Erythroblast (primary cell): ENCODE results near the gene DDX42.

Experiments used
- DNase-seq, 2 experiments: peaks; one replicate each; lab custom pipeline; 2025; lab: John Stamatoyannopoulos, UW
- GATA1 ChIP-seq: IDR thresholded peaks from 2 replicates; pipeline ENCODE4 v1.6.1; 2011; ENCODE audit warnings: low read depth, mild to moderate bottlenecking, control low read depth, low read length, moderate library complexity
- POLR2A ChIP-seq: IDR thresholded peaks from 2 replicates; pipeline ENCODE4 v1.6.1; 2011; ENCODE audit warnings: mild to moderate bottlenecking, low read length

The DDX42 gene

DNA sequence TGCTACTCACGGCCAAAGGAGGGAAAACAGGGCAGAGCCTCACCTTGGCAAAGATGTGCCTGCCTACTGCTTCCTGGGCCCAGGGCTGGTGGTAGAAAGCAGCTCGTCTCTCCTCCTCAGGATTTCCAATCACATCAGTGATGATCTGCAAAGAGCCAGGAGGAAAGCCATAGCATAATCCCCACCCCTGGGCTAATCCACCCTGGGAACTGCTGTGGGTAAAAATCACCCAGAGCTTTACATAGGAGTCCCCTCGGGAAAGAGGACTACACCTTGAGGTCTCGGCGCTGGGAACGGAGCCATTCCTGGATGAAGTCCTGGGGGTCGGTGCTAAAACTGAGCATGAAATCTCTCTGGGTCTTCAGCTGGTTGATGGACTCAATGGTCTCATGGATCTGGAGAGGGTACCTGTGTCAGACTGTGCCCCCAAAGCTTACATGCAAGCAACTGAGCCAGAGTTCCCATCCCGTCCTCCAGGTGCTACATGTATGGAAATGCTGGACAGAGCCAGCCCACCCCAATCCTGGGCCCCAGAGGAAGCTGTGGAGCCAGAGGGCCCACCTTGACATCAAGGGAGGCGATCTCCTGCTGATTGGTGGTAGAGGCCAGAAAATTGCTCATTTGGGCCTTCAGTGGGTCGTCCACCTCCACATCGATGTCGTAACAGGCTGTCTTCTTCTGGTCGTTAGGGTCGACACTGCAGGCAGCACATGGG, 59.2 kb downstream of the DDX42 start:
- TF ChIP-seq POLR2A (no peak), GATA1 (no peak)
- DNase-seq, result no peak

DNA sequence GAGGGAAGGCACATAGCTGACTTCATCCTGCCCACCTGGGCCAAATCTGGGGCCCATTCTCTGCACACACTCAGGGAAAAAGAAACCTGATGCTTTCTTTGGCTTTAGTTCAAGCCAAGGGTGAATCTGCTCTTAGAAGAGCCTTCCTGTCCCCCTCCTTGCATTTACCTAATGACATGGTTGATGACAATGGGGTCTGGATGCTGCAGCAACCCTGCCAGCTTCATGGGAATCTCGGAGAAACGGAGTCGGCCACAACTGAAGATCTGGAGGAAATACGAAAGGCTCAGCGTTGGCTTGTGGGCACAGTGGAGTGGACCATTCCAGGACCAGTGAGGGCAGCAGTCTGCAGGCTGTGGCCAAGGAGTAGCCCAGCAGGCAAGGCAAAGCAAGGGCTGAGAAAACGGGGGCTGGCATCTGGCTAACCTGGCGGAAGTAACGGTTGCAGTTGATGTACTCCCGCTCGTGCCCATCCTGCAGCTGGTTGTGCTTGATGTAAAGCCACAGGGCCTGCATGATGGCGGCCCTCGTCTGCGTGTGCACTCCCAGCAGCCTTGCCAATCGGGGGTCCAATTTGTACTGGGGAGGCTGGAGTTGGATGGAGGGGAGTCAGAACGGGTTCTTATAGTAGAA, 59.9 kb downstream of the DDX42 start:
- no peak for DNase-seq
- no peak for TF ChIP-seq POLR2A

DNA sequence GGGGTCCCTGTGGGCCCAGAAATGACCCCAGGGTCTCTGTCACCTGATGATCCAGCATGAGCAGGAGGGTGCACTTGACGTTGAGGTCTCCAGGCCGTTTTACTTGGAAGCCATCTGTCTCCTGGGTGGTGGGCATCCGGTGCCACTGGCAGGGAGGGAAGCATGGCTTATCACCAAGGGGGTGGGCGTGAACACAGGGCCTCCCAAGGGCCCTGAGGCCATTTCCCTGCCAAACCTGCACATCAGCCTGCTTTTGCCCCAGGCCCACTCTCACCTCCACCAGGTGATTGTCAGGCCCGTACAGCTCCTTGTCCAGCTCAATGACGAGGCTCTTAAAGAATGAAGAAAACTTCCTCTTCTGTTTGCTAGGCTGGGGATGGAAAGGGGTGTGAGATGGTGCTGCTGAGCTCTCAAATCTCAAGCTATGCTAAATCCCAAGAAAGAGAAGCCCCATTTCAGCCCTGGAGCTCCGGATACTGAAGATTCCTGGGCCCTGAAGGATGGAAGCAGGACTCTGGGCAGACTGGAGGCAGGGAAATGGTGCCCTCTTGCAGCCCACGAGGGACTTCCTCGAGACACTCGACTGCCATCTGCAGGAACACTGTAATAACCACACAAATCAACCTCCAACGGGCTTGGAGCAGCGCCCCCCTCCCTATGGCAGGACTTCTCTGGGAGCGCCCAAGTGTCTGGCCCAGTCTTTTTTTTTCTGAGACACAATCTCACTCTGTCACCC, 60.6 kb downstream of the DDX42 start:
- TF ChIP-seq POLR2A (no peak), GATA1 (no peak)
- peak; percentile 91 for DNase-seq

DNA sequence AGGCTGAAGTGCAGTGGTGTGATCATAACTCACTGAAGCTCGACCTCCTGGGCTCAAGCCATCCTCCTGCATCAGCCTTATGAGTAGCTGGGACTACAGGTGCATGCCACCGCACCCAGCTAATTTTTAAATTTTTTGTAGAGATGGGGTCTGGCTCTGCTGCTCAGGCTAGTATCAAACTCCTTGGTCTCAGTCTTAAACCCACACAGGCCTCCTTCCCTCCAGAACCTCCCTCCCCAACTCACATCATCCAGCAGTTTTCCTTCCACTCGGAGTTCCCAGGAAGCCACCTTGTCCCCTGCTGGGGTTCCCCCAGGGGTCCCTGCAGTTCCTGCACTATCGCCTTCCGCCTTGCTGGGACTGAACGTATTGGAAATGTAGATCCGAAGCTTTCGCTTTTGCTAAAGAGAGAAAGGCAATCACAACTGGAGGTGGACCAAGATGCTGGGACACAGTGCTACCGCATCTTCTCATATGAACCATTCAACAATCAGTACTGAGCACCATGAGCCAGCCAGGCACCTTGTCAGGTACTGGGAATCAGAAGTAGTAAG, 61.3 kb downstream of the DDX42 start:
- TF ChIP-seq POLR2A (no peak), GATA1 (no peak)
- no peak for DNase-seq

DNA sequence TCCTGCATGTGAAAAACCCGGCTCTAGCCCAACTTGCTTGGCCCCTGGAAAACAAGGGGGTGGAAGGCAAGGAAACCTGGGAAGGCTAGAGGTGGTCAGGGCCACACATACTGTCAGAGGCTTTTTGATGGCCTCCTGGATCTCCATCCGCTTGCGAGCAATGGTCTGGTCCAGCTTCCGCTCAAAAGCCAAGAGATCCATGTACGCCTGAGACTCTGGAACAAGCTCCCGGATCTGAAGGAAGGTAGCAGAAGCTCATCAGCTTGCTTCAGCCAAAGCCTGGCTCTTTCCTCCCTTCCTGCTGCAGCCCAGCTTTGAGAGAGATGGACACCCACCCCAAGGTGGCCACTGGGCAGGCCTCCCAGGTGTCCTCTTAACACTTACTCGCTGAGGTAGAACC, 62.8 kb downstream of the DDX42 start:
- TF ChIP-seq GATA1 (no peak), POLR2A (no peak)
- no peak for DNase-seq

DNA sequence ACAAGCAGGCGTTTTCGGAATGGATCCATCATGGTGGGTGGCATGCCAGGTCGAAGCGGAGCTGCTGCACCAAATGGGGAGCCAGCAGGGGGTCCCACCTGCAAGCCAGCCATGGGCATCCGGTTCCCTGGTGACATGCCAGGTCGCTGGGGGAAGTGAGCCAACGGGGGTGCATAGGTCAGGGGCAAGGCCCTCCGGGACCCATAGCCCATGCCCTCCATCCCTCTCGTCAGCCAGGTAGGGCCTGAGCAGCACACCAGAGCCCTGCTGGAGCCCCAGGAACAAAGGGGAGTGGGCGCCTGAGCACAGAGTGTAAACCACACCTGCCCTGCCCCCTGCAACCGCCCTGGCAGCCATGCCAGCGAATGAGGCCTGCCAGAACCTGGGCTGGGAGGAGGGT, 63.5 kb downstream of the DDX42 start:
- TF ChIP-seq POLR2A (no peak), GATA1 (no peak)

DNA sequence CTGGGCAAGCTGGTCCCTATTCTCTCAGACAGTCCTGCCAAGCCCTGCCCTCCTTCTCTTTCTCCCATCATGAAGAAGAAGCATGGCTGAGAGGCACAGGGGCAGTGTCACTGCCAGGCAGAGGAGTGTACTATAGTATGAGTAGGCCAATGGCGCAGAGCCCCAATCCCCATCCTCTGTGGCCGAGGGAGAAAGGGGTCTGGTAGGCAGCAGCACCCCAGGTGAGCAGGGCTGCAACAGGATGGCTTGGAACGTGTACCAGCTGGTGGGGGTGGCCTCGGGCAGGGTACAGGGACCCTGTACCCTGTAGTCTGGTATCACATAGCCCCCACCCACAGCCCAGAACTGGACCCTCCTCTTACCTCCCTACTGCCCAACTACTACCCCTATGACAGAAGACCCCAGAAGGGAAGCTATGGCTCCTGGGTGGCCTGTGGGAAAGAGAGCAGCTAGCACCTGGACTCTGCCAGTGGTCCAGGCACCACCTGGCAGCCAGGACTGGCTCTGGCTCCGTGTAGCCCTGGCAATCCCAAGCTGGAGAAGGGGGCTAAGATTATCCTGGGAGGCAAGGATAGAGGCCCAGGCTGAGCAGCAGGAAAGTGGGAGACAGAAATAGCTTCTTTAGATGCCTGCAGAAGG, 64.1 kb downstream of the DDX42 start:
- no peak for TF ChIP-seq POLR2A
- TF ChIP-seq GATA1, result no peak
- no peak for DNase-seq

More for the DNA sequence above, 63.5 kb downstream of the DDX42 start:
- no peak for DNase-seq

DNA sequence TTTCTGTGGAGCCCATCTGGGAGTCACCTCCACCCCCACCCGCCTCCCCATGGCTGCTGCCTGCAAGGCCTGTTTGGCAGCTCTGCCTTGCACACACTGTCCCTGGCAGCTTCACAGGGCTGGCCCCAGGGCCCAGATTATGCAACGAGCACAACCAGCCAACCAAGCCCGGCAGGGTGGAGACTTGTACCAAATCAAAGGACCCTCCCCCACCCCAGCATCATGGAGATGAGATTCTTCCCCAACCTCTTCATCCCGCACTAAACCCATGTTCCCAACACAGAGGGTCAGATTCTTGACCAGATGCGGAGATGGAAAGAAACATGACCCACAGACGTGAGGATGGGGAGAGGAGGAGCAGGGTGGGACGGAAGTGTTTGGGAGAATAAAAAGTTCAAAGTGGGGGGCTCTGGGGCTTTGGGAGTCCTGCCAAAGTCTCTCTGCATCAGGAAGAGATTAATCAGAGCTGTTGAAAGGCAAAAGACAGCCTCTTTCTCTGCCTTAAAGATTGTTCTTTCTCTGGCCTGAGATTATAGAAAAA, 64.7 kb downstream of the DDX42 start:
- TF ChIP-seq GATA1 (no peak), POLR2A (no peak)
- DNase-seq, result no peak

DNA sequence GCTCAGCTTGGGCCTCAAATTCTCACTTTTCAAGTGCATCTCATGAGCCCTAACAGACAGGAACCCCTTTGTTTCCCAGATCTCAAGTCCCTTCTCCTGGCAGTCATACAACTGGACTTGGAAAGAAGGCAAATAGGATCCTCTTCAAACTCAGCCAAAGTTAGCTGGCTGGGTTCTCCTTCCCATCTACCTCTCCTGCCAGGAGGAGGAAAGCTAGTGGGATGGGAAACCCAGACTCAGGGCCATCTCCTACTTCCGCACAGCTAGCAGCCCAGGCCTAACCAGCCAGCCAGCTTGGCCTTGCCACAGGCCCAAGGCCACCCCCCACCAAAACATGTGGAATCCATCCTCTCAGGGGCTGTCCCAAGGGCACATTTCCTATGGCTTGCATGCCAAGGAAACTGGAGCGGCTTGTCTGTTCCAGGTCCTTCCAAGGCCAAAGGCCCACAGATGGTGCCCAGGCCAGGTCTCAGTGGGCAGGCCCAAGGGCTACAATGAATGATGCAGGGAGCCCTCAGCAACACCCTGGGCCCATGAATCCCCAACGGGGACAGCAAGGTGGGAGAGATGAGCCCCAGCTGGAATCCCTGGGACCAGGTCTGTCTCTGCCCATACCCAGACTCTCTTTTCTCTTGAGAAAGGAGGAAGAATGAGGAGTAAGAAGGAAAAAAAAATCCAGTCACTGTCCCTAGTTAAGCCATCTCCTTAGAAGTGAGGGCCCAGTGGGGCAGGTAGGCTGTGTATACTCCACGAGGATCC, 66.8 kb downstream of the DDX42 start:
- TF ChIP-seq POLR2A (no peak), GATA1 (no peak)
- DNase-seq, result no peak

DNA sequence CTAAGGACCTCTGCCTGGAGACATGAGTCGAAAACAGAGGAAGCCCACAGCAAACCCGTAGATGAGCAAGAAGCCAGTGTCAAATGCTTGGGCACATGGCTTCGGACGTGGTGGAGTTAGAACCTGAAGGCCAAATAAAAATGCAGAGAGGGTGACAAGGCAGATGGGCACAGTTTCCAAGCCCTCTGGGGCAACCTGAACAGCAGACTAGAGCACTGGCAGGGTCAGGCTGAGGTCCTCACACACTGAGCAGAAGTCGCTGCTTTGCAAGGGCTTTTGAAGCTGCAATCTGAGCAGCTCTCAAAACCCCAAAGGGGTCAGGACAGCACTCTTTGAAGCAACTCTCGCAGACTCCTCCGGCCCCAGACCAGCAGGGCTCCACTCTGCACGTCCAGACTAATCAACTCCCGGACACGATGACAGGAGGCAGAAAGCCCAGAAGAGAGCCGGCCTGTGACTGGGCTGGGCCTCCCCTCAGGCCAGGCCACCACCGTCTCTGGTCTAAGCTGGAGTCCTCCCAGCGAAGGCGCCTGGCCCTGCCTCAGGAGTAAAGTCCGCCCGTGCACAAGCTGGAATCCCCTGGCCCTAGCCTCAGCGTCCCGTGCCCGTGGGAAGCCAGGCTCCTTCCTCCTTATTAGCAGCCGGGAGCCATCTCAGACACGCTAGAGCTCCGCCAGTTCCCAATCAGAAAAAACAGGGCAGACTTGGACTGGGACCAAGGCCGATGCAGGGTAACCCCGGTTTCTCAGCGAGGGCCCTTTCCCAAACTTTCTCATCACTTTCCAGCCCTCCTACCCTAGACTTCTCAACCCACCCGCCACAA, 67.6 kb downstream of the DDX42 start:
- DNase-seq, result peak in 1 of 2 experiments; percentile 61
- TF ChIP-seq POLR2A (no peak), GATA1 (no peak)

DNA sequence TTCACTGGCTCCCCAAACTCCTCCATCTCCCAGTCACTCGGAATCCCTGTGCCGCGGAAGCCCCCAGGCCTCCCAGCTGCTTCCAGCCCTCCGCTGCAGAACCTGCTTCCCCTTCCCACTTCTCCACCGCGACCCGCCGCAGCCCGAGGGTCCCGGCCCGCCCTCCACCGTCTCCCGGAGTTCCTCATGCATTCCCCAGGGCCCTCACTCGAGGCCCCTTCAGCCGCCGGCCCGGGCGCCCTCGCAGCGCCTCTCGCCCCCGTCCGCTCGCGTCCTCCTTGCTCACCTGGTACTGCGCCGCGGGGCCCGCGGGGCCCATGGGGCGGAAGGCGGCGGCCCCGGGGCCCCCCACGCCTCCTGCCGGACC, 68.2 kb downstream of the DDX42 start:
- no peak for TF ChIP-seq POLR2A
- no peak for TF ChIP-seq GATA1
- no peak for DNase-seq
